Psoas muscle (tissue), 8 donors: ENCODE measurements around the gene OR1D5. TPM values are rescaled to one million over a fixed set of nuclear protein-coding genes. Genes with fewer than 3 reads are reported as not detected.
A peak's percentile ranks its signal among the peaks of the same experiment; 100 is the strongest.

Experiments
- ATAC-seq, 4 donors: fragments of 200-7000 bp; cut with Tn5 transposase; one replicate each; pipeline ENCODE4 v1.9.1; 2020; ENCODE audit warnings: moderate library complexity in 3 of 4, mild to moderate bottlenecking in 2 of 4
- DNase-seq, 2 donors: peaks; one replicate each; pipeline ENCODE4 v3.0.0-alpha.2; 2020
- H3K27ac ChIP-seq: fragments of 200-600 bp; one replicate; pipeline ENCODE4 v1.8.0; 2022
- H3K27me3 ChIP-seq, 3 donors: fragments of 200-600 bp in 1 of 3; one replicate each; pipeline versions ENCODE4 v1.6.1 to v1.8.0; 2013 to 2022; ENCODE audit warnings: low read length in 2 of 3, mild to moderate bottlenecking in 2 of 3, moderate library complexity in 1 of 3; ENCODE audit not compliant: insufficient read depth in 3 of 3
- H3K36me3 ChIP-seq, 2 donors: fragments of 200-600 bp in 1 of 2; one replicate each; pipeline versions ENCODE4 v1.6.1 to v1.8.0; 2013 to 2022; ENCODE audit warnings: low read depth in 1 of 2, mild to moderate bottlenecking in 1 of 2, moderate library complexity in 1 of 2; ENCODE audit not compliant: insufficient read depth in 1 of 2
- H3K4me1 ChIP-seq: fragments of 200-600 bp; one replicate; pipeline ENCODE4 v1.8.0; 2022
- H3K4me3 ChIP-seq: fragments of 200-600 bp; one replicate; pipeline ENCODE4 v1.8.0; 2022; ENCODE audit warnings: mild to moderate bottlenecking
- H3K9me3 ChIP-seq: fragments of 200-600 bp; one replicate; pipeline ENCODE4 v1.8.0; 2022
- CTCF ChIP-seq: fragments of 200-600 bp; IDR thresholded peaks from one replicate; pipeline ENCODE4 v1.8.0; 2022; ENCODE audit warnings: antibody characterized with exemption
- WGBS, 3 donors: extraction: QIAGEN DNeasy Blood & Tissue Kit; methylation state at CpG; one replicate each; pipeline versions ENCODE4 v1.1.6 to v1.1.7; 2013; 5-methylcytosine and 5-hydroxymethylcytosine counted together
- intact Hi-C, 2 donors: fragments of 100-400 bp; cut with DNase I; formaldehyde crosslinking; loops; one replicate each; pipeline versions ENCODE4 v1.11.0 to v1.14.2; 2022
- polyA plus RNA-seq, 3 donors: library from polyadenylated mRNA; stranded (reverse); fragments of 200-250 nt; gene quantifications; one replicate each; pipeline ENCODE4 v1.2.3, GENCODE V29; 2013
- total RNA-seq, 4 donors: library from RNA; stranded (reverse); fragmentation: NEBNext Ultra II Directional in 2 of 4; extraction: Animal tissue kit (Norgen Biotek cat#: 25700) in 2 of 4; gene quantifications; one replicate each; pipeline versions ENCODE4 v1.2.1 to v1.2.4, GENCODE V29; 2021 to 2023
- donor health status: healthy with polysubstance abuse.
- donor health status: DM: no; HTN: no; CAD: no; lungs with moderate emphysema.
- donor health status: Bipolar disorder and iron deficiency.
- donor health status: healthy.
- donor health status: DM: yes; HTN: yes; CAD: no.
- donor health status: DM: no; HTN: no; CAD: no.
- donor health status: DM: no; HTN: no; CAD: no.
- donor health status: DM: yes; HTN: yes; CAD: no.

OR1D5 gene
- total and polyA plus RNA-seq, 7 donors = not detected

- peak; percentile 61 for TF ChIP-seq CTCF
- peak; percentile 99 to 100 (median 99) for ATAC-seq
- H3K4me3 ChIP-seq = peak overlapping the region; percentile 72
- no peak overlapping the region for H3K27ac ChIP-seq
- peaks cover 0 to 5% (median 1%) of the 10 kb centered on the region in 3 donors for H3K27me3 ChIP-seq
- 0 to 1% (median 0%) methylated on average over 49 to 50 of the region's 50 CpGs for WGBS, 3 donors
- peaks cover 4% of the 10 kb centered on the region for H3K9me3 ChIP-seq
- H3K36me3 ChIP-seq = no peaks in the 10 kb centered on the region
- no peaks in the 10 kb centered on the region for H3K4me1 ChIP-seq
- intact Hi-C loops = no loop called here
- peak; percentile 91 to 97 for DNase-seq
These were observed 14.5 kb downstream of the OR1D5 start for GRCh38 chr17:3048727-3049471.

GRCh38 chr17:3046753-3047152 is 16.7 kb downstream of the OR1D5 start:
- ATAC-seq (no peak), DNase-seq (no peak)
- Histone ChIP-seq H3K27ac (no peak overlapping the region), H3K4me1 (no peaks in the 10 kb centered on the region), H3K27me3 (peaks cover 0 to 8% (median 1%) of the 10 kb centered on the region in 3 donors), H3K4me3 (no peak overlapping the region), H3K36me3 (no peaks in the 10 kb centered on the region), H3K9me3 (peaks cover 10% of the 10 kb centered on the region)
- 78 to 80% (median 79%) methylated on average over 3 of the region's 3 CpGs for WGBS, 3 donors
- intact Hi-C loops = no loop called here
- TF ChIP-seq CTCF = no peak

GRCh38 chr17:3043737-3044365 is 19.6 kb downstream of the OR1D5 start:
- intact Hi-C loops = no loop called here
- H3K4me3 ChIP-seq = no peak overlapping the region
- DNase-seq (no peak), ATAC-seq (no peak)
- peaks cover 0 to 7% (median 1%) of the 10 kb centered on the region in 3 donors for H3K27me3 ChIP-seq
- no peaks in the 10 kb centered on the region for H3K4me1 ChIP-seq
- no peak for TF ChIP-seq CTCF
- peaks cover 10% of the 10 kb centered on the region for H3K9me3 ChIP-seq
- 61 to 62% (median 61%) methylated on average over 11 of the region's 11 CpGs for WGBS, 3 donors
- no peak overlapping the region for H3K27ac ChIP-seq
- H3K36me3 ChIP-seq = no peaks in the 10 kb centered on the region

GRCh38 chr17:3040882-3041281 is 22.5 kb downstream of the OR1D5 start:
- Histone ChIP-seq H3K27me3 (peaks cover 0 to 15% (median 4%) of the 10 kb centered on the region in 3 donors), H3K36me3 (no peaks in the 10 kb centered on the region), H3K4me1 (no peaks in the 10 kb centered on the region), H3K9me3 (peaks cover 10% of the 10 kb centered on the region), H3K27ac (no peak overlapping the region), H3K4me3 (no peak overlapping the region)
- intact Hi-C loops = no loop called here
- ATAC-seq (no peak), DNase-seq (no peak)
- 33 to 39% (median 35%) methylated on average over 5 of the region's 5 CpGs for WGBS, 3 donors
- TF ChIP-seq CTCF = no peak
